Measurements from ENCODE around the gene FRMPD2.

FRMPD2 gene, protein sequence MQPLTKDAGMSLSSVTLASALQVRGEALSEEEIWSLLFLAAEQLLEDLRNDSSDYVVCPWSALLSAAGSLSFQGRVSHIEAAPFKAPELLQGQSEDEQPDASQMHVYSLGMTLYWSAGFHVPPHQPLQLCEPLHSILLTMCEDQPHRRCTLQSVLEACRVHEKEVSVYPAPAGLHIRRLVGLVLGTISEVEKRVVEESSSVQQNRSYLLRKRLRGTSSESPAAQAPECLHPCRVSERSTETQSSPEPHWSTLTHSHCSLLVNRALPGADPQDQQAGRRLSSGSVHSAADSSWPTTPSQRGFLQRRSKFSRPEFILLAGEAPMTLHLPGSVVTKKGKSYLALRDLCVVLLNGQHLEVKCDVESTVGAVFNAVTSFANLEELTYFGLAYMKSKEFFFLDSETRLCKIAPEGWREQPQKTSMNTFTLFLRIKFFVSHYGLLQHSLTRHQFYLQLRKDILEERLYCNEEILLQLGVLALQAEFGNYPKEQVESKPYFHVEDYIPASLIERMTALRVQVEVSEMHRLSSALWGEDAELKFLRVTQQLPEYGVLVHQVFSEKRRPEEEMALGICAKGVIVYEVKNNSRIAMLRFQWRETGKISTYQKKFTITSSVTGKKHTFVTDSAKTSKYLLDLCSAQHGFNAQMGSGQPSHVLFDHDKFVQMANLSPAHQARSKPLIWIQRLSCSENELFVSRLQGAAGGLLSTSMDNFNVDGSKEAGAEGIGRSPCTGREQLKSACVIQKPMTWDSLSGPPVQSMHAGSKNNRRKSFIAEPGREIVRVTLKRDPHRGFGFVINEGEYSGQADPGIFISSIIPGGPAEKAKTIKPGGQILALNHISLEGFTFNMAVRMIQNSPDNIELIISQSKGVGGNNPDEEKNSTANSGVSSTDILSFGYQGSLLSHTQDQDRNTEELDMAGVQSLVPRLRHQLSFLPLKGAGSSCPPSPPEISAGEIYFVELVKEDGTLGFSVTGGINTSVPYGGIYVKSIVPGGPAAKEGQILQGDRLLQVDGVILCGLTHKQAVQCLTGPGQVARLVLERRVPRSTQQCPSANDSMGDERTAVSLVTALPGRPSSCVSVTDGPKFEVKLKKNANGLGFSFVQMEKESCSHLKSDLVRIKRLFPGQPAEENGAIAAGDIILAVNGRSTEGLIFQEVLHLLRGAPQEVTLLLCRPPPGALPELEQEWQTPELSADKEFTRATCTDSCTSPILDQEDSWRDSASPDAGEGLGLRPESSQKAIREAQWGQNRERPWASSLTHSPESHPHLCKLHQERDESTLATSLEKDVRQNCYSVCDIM (N-terminal part only)

DNA sequence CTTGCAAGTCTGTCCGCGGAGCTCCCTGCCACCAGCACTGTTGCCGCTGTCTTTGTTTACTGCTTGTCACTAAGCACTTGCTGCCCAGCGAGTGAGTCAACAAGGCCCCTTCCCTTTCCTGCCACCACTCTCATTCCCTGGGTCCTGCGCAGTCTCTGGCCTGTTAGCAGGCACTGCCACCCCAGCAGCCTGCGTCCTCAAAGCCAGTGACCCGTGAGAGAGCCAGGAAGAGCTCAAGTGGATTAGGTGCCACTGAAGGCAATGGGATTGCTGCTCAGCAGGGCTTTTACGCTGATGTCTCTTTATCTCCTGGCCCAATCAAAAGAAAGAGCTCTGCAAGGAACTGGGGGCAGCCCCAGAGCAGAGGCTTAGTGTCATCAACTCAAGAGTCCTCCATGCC is at the start of gene FRMPD2:
TSS of gene FRMPD2 (minus strand) at position 61 of the 400 bp plus-strand sequence. CDS start 129 bp downstream, outside the sequence.
- Histone ChIP-seq H3K36me3 (no peaks in the 10 kb centered on the region), H3K4me3 (no peak within 1 kb of the TSS), H3K9me3 (no peaks in the 10 kb centered on the region), H3K4me1 (no peaks in the 10 kb centered on the region), H3K27me3 (no peaks in the 10 kb centered on the region), H3K27ac (no peak within 1 kb of the TSS)
- TF ChIP-seq, protein P1, sequence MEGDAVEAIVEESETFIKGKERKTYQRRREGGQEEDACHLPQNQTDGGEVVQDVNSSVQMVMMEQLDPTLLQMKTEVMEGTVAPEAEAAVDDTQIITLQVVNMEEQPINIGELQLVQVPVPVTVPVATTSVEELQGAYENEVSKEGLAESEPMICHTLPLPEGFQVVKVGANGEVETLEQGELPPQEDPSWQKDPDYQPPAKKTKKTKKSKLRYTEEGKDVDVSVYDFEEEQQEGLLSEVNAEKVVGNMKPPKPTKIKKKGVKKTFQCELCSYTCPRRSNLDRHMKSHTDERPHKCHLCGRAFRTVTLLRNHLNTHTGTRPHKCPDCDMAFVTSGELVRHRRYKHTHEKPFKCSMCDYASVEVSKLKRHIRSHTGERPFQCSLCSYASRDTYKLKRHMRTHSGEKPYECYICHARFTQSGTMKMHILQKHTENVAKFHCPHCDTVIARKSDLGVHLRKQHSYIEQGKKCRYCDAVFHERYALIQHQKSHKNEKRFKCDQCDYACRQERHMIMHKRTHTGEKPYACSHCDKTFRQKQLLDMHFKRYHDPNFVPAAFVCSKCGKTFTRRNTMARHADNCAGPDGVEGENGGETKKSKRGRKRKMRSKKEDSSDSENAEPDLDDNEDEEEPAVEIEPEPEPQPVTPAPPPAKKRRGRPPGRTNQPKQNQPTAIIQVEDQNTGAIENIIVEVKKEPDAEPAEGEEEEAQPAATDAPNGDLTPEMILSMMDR (IDR thresholded peaks at IDR 0.05) = no peak
- intact Hi-C loops (cut with DNase I; ENCODE audit: low total_unique reads) = no loop called here
- no peak for DNase-seq

DNA sequence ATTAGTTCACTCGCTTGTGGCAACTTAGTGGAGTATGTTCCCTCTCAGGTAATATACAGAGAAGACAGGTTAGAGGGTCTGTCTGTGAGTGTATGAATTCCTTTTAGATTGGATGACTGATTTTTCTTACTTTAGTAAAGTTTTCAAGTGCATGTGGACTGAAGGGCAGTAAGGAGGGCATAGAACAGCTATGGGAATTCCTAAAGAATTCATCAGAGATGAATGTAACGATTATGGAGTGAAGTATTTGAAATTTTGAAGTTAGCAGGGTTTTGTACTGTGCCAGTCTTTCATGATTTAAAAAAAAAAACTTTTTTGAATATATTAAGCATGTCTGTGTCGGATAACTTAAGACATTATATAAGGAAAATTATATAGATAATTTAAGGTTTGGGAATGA is 47.5 kb upstream of the FRMPD2 start:
- Histone ChIP-seq H3K4me1 (no peaks in the 10 kb centered on the region), H3K36me3 (no peaks in the 10 kb centered on the region), H3K9me3 (no peaks in the 10 kb centered on the region), H3K27ac (no peak overlapping the region), H3K4me3 (no peak overlapping the region), H3K27me3 (no peaks in the 10 kb centered on the region)
- intact Hi-C loops (cut with DNase I; ENCODE audit: low total_unique reads) = no loop called here
- TF ChIP-seq, protein P1 (IDR thresholded peaks at IDR 0.05) = no peak
- DNase-seq = no peak

DNA sequence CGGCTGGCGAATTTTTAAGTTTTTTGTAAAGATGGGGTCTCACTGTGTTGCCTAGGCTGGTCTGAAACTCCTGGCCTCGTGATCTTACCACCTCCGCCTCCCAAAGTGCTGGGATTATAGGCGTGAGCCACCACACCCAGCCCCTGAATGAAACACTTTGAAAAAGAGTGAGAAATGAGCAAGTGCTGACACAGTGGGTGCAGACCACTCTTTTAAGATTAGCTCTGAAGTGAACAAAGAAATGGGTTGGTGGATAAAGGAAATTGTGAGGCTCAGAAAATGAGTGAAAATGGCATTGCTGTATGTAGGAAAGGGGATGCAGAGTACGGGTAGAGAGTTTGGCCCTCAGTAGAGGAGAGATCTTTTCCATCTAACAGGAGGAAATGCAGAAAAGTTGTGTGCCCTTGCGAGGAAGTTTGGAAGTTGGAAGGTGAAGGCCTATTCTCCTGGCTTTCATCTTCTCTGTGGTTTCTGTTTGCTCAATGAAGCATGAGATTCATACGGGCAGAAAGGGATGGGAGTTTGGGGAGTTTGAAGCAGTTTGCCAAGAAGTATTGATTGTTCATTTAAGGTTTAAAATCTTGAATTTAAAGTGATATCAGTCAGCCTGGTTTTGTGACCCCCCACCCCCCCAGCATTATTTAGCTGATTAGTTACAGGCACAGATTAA is 43.0 kb upstream of the FRMPD2 start:
- H3K36me3 ChIP-seq = no peaks in the 10 kb centered on the region
- H3K27me3 ChIP-seq = no peaks in the 10 kb centered on the region
- DNase-seq = no peak
- TF ChIP-seq, protein P1 (IDR thresholded peaks at IDR 0.05) = no peak
- H3K4me1 ChIP-seq = peaks cover 0 to 5% (median 0%) of the 10 kb centered on the region in 4 donors
- intact Hi-C loops (cut with DNase I; ENCODE audit: low total_unique reads) = no loop called here
- no peak overlapping the region for H3K4me3 ChIP-seq
- no peak overlapping the region for H3K27ac ChIP-seq
- no peaks in the 10 kb centered on the region for H3K9me3 ChIP-seq

DNA sequence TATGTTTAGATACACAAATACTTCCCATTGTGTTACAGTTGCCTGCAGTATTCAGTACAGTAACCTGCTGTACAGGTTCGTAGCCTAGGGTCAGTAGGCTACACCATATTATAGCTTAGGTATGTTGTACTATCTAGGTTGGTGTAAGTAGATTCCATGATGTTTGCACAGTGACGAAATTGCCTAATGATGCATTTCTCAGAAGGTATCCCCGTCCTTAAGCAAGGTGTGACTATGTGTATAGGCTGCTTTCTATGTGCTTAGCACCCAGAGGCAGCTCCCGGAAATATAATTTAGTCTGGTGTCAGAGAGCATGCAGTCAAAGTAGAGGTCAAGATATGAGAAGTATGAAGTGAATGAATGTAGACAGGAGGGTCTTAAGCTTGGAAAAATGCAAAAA is 41.7 kb upstream of the FRMPD2 start:
- TF ChIP-seq, protein P1 (IDR thresholded peaks at IDR 0.05) = no peak
- no peaks in the 10 kb centered on the region for H3K9me3 ChIP-seq
- no peak overlapping the region for H3K4me3 ChIP-seq
- DNase-seq = no peak
- intact Hi-C loops (cut with DNase I; ENCODE audit: low total_unique reads) = no loop called here
- H3K4me1 ChIP-seq = peaks cover 0 to 5% (median 0%) of the 10 kb centered on the region in 4 donors
- no peaks in the 10 kb centered on the region for H3K36me3 ChIP-seq
- no peak overlapping the region for H3K27ac ChIP-seq
- H3K27me3 ChIP-seq = no peaks in the 10 kb centered on the region

DNA sequence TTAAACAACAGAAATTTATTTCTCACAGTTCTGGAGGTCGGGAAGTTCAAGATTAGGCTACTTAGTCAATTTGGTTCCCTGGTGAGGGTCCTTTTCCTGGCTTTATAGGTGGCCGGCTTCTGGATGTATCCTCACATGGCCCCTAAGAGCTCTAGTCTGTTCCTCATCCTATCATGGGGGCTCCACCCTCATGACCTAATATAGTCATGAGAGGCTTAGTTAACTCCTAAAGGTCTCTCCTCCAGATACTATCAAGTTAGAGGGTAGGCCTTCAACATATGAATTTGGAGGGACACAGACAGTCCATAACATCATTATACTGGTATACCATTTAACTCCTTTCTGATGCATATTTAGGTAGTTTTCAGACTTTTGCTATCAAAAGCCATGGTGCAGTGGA is 39.6 kb upstream of the FRMPD2 start:
- TF ChIP-seq, protein P1 (IDR thresholded peaks at IDR 0.05) = no peak
- Histone ChIP-seq H3K27ac (no peak overlapping the region), H3K36me3 (no peaks in the 10 kb centered on the region), H3K9me3 (no peaks in the 10 kb centered on the region), H3K27me3 (no peaks in the 10 kb centered on the region), H3K4me1 (peaks cover 0 to 10% (median 0%) of the 10 kb centered on the region in 4 donors), H3K4me3 (no peak overlapping the region)
- intact Hi-C loops (cut with DNase I; ENCODE audit: low total_unique reads) = no loop called here
- no peak for DNase-seq
